GM21360 (cell line): ENCODE measurements around the gene TUBGCP2.

Experiments used
- ATAC-seq: cut with Tn5 transposase; IDR thresholded peaks from one replicate; pipeline ENCODE4 v1.9.1; 2021; ENCODE audit warnings: mild to moderate bottlenecking, moderate library complexity; ENCODE audit not compliant: unreplicated experiment

TUBGCP2 gene

GRCh38 chr10:133342942-133343341, 34.3 kb upstream of the TUBGCP2 start:
- no peak for ATAC-seq

GRCh38 chr10:133341983-133342382, 33.3 kb upstream of the TUBGCP2 start:
- no peak for ATAC-seq

GRCh38 chr10:133339708-133340380, 31.2 kb upstream of the TUBGCP2 start:
- no peak for ATAC-seq

GRCh38 chr10:133338080-133339071, 29.7 kb upstream of the TUBGCP2 start:
- ATAC-seq: no peak

GRCh38 chr10:133337370-133337725, 28.7 kb upstream of the TUBGCP2 start:
- ATAC-seq: no peak

GRCh38 chr10:133336577-133337369, 28.1 kb upstream of the TUBGCP2 start, which contains the start of gene CALY:
Gene CALY, minus strand, starts transcription at chr10:133336896. Its CDS starts 7,907 bp downstream, at chr10:133328989.
- no peak for ATAC-seq

- no peak for ATAC-seq
Measured at GRCh38 chr10:133336118-133336576, 27.5 kb upstream of the TUBGCP2 start.

GRCh38 chr10:133335246-133336117, 26.8 kb upstream of the TUBGCP2 start:
- no peak for ATAC-seq

GRCh38 chr10:133334503-133335245, 26.0 kb upstream of the TUBGCP2 start:
- ATAC-seq: no peak

GRCh38 chr10:133332936-133333699, 24.4 kb upstream of the TUBGCP2 start:
- ATAC-seq: no peak

GRCh38 chr10:133329491-133330202, 21.0 kb upstream of the TUBGCP2 start:
- peak; percentile 83 for ATAC-seq

GRCh38 chr10:133328358-133329343, 20.0 kb upstream of the TUBGCP2 start:
- ATAC-seq: no peak

GRCh38 chr10:133327651-133328357, 19.1 kb upstream of the TUBGCP2 start:
- ATAC-seq: no peak

GRCh38 chr10:133326745-133327650, 18.3 kb upstream of the TUBGCP2 start:
- ATAC-seq: no peak

GRCh38 chr10:133326223-133326551, 17.5 kb upstream of the TUBGCP2 start:
- no peak for ATAC-seq
